Thyroid gland (tissue), 4 donors: ENCODE data around the gene NREP.

Experiments
- CTCF ChIP-seq, 6 experiments: fragments of 200-600 bp in 3 of 6; fragments of 450-650 bp in 3 of 6; sonication (generic) in 3 of 6; IDR thresholded peaks; one replicate each; pipeline ENCODE4 v1.5.1; 2016 to 2019; ENCODE audit warnings: antibody characterized with exemption in 6 of 6, mild to moderate bottlenecking in 2 of 6, inconsistent platforms in 1 of 6, moderate library complexity in 1 of 6
- POLR2A ChIP-seq, 2 donors: fragments of 450-650 bp; IDR thresholded peaks; one replicate each; pipeline ENCODE4 v1.6.1; 2017; ENCODE audit warnings: antibody characterized with exemption in 2 of 2, mild to moderate bottlenecking in 2 of 2, moderate library complexity in 1 of 2

- TF ChIP-seq CTCF (IDR thresholded peaks at IDR 0.05): no peak
- no peak for TF ChIP-seq POLR2A (IDR thresholded peaks at IDR 0.05)
Measured at GRCh38 chr5:111790295-111790694, 33.3 kb upstream of the NREP start.
